ENCODE results near the gene FER.
A peak's percentile ranks its signal among the peaks of the same experiment; 100 is the strongest.
"Not testable (repeated sequence)": the region's sequence is repeated elsewhere in the genome, so short reads cannot be mapped to it uniquely, and the experiment has no call there.

The FER gene

DNA sequence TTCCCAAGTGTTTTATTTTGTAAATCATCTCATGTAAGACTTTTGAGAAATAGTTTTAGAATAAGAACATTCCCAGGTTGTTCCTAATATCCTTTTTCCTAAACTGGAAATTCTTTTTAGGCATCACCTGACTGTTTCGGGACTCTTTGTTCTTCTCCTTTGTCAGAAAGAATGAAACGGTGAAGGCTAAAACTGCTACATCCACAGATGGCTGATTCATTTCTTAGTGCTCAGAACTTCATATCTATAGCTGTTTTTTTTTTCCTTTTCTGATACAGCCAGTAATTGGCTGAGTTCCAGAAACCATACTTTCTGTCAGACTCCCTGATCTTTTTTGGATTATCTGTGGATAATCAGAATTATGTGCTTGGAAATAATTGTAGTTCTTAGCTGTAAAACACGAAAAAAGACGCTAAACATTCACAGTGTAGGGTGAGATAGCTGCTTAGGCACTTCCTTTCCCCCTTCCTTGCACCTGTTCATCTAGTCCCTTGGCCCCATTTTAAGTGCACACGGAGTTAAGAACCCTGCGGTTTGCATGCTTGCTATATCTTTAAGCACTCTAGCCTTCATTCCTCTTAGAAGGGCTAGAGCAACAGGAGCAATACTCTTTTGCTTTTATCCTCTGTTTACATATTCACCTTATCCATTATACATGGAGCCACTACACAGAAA is 378.2 kb downstream of the FER start:
- no peak for DNase-seq (ENCODE audit: low spot score)

- DNase-seq (ENCODE audit: low spot score): no peak
Observed at GRCh38 chr5:109126481-109126880, 378.8 kb downstream of the FER start.

DNA sequence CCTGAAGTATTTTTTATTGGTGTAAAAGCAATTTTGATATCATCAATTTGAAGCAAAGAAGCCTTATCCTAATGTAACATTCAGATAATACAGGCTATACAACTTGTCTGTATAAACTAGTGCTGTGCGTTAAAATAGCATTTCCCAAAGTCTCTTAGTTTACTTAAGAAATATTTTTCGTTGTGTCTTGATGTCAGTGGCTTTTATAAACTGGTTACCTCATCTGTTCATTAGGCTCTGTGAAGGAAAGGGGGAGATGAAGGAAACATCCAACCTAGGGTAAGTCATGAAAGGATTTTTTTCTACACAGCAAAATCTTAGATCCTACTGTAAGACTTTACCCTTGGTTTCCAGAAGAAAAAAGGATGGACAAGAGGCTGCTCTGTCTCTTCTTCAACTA is 389.2 kb downstream of the FER start:
- DNase-seq (ENCODE audit: low spot score): no peak

DNA sequence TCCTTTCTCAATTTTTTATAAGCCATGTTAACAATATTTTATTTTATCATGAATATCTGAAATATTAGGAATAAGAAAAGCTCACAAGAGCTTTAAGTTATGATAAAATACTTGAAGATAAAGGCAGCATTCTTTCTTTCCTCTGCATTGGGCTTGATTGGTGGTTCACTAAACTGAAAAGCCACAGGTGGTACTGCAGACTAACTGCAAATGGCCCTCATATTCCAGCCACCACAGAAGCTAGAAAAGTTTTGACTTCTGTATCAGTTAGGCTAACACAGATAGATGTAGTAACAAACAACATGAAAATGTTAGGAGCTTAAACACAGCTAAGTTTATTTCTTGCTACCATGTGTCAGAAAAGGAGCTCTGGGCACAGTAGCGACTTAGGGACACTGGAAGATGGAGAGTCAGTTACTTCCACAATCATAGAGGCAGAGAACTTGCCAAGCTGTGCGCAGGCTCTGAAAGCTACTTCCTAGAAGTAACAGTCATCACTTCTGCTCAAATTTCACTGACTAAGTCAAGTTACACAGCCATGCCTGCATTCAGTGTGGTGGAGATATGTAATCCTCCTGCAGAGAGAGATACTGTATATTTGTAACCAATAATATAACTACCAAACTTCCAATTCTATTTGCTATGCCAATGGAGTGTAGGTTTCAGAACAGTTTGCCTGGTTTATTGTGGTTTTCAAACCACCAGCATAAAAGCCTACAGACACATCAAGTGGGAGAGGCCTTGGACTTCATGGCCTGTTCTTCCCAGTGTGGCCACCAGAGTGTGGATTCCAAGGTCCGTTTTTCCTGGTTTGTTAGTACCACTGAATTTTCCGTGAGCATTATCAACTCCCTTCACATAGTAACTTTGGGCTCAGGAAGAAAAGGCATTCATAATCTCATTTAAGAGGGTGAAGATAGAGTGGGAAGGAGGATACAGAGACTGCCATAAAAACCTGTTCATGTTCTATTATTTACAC is 393.8 kb downstream of the FER start:
- DNase-seq (ENCODE audit: low spot score): no peak

DNA sequence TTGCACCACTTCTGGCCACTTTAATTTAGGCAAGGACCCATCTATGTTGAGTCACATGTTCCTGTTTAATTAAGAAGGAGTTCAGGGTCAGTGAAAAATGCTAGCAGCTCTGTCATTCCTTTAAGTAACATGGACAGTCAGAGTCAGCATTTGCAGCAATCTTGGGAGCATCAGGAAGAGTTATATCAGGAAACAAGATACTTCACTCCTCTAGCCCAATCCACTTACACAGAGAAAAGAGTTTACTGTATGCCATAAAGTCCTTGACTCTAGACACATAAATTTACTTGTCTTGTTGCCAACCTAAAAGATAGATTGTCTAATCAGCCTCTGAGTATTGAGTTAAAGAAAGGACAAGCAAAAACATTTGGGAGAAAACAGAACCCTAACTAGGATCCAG is 395.3 kb downstream of the FER start:
- no peak for DNase-seq (ENCODE audit: low spot score)

GRCh38 chr5:109145139-109145538 is 397.4 kb downstream of the FER start:
- no peak for DNase-seq (ENCODE audit: low spot score)

GRCh38 chr5:109146591-109146990 is 398.9 kb downstream of the FER start:
- DNase-seq (ENCODE audit: low spot score): no peak

DNA sequence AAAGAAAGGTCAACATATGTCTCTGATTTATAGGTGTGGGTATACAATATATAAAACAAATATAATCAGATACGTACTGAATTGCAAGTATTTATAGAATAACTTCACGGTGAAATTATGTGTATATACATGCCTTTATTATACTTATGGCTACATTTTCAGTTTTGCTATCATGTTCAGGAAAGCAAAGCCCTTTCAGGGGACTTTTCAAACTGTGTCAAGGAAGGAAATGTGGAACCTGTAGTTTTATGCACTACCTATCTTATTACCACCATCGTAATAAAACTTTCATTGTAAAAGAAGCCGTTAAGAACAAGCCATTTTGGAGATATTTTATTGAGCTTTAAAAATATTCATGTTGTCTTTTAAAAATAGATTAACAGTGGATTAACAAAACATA is 404.9 kb downstream of the FER start:
- no peak for DNase-seq (ENCODE audit: low spot score)

- no peak for DNase-seq (ENCODE audit: low spot score)
Observed at GRCh38 chr5:109155625-109156024, 407.9 kb downstream of the FER start.

DNA sequence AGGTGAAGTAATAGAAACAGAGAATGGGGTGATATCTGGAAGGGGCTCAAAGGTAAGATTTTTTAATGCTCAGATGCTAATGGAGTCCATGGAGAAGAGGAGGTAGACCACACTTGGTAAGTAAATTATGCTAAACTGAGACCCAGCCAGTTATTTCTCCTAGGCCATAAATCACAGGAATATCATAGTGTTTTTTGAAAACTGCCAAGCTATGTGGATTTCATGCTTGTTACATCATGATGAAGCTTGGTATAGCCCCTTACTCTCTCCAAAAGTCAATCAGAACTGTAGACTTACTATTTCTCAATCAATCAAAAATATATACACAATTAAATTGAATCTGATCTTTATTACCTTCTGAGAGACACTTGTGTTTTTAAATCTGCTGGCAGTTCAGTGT is 409.2 kb downstream of the FER start:
- DNase-seq (ENCODE audit: low spot score): no peak

DNA sequence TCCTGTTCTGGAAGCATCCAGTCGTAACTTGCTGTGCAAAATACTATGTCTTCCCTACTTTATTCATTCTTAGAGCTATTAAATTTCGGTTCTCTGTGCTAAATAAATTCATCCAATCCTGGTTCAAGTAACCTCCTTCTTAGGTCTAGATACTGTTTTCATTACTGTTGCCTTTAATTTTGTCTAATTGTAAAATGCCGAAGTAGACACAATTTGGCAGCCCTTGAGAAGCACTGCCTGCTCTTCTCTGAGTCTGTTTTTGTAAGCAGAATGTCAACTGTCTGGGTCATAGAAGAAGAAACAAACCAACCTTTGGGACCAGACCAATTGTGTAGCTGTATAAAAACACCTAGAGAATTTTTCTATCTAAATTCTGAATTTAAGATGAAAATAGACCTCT is 412.8 kb downstream of the FER start:
- no peak for DNase-seq (ENCODE audit: low spot score)

GRCh38 chr5:109161914-109162683 is 414.4 kb downstream of the FER start:
- no peak for DNase-seq (ENCODE audit: low spot score)

- no peak for DNase-seq (ENCODE audit: low spot score)
Observed at GRCh38 chr5:109163336-109163735, 415.6 kb downstream of the FER start.

- DNase-seq (ENCODE audit: low spot score): peak; percentile 9
Observed at GRCh38 chr5:109164001-109164400, 416.3 kb downstream of the FER start.

DNA sequence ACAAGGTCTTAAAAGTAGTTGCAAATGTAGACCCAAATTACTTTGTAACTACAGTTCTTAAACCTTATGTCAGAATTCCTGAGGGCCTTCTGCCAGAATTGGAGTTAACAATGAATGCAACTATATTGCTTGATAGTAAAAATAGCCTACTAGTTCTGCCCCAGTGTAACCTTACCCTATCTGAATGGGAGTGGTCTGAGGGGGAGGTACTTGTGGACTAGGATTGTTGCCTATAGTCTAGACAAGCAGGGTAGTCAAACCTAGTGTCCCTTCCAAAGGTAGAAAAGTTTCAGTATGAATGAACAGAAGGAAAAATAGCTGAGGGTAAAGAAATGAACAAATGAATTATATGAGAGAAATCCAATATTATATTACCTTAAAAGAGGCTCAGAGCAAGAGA is 419.9 kb downstream of the FER start:
- no peak for DNase-seq (ENCODE audit: low spot score)

DNA sequence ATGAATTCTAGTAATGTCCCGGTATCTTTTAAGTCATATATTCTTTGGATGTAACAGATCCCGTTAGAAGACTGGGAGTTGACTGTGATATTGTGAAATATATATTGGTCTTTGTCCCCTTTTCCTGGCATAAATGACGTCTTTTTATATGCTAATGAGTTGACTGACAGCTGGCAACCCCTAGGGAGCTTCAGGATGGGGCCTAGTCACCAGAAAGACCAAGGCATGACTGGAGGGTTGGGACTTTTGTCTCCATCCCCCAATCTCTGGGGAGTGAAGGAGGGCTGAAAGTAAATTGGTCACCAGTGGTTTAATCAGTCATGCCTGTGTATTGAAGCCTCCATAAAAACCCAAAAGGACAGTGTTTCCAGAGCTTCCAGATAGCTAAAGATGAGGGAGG is 420.5 kb downstream of the FER start:
- no peak for DNase-seq (ENCODE audit: low spot score)

GRCh38 chr5:109170629-109171350 is 423.1 kb downstream of the FER start:
- DNase-seq (ENCODE audit: low spot score): no peak

- not testable (repeated sequence) for DNase-seq (ENCODE audit: low spot score)
Observed at GRCh38 chr5:109171437-109172073, 423.9 kb downstream of the FER start.

GRCh38 chr5:109173036-109173794 is 425.5 kb downstream of the FER start:
- no peak for DNase-seq (ENCODE audit: low spot score)

DNA sequence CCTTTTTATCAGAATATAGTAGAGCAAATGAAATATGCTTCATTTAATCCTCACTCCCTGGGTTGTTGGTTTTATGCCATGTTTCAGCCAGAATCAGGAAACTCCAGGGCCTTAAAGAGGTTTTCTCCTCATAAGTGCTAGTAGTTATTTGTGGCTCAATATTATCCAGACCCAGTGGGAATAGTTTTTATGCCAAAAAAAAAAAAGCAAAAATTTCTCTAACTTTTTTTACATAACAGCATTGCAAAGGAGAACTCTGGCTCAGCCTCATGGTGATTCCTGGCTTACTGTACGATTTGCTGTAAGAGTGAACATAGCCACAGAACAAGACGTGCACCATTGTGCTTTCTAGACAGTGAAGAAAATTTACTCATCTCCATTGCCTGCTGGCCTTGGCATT is 429.5 kb downstream of the FER start:
- no peak for DNase-seq (ENCODE audit: low spot score)

DNA sequence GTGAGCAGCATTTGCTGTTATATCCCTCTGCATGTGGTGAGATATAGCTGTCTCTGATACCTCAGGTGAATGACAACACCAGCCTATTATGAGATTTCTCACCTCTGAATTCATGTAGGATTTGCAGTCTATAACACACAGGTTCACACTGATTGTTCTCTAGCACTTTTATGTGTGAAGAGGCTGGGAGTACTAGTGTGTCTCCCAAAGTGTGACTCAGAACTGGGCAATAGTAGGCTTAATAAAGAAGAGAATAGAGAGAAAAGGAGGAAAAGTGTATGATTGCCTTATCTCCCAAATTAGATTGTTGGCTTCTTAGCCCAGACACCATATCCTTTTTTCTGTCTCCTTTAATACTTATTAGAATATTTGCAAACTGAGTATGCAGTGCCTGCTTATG is 430.1 kb downstream of the FER start:
- no peak for DNase-seq (ENCODE audit: low spot score)
